Measurements from ENCODE around the gene STRBP. TPM values are rescaled to one million over a fixed set of nuclear protein-coding genes. Genes with fewer than 3 reads are reported as not detected.

Gene STRBP
- total and polyA plus RNA-seq, 2 of the 8 experiments (the other 6 are each of a cell fraction or from before 2014, with no cell fraction given), result 29.7 to 105 TPM

GRCh38 chr9:123168586-123168985 lies 99.8 kb downstream of the STRBP start:
- WGBS, 2 experiments (ENCODE audit: extremely low coverage in 1 of 2, insufficient coverage in 1 of 2, insufficient read length in 1 of 2, insufficient replicate concordance in 2 of 2, low coverage in 1 of 2, low lambda C conversion rate in 2 of 2, missing lambda C conversion rate in 1 of 2), result 93% methylated on average over 2 of the region's 2 CpGs; no CpG with 5 or more reads in 1 of the 2 experiments
- TF ChIP-seq KDM5A (IDR thresholded peaks at IDR 0.05; ENCODE audit: low read length) (no peak), RXRA (IDR thresholded peaks at IDR 0.05; ENCODE audit: insufficient read depth, low read depth, low read length) (no peak), SIN3A (conservative IDR thresholded peaks at IDR 0.05 in 1 of 2, IDR thresholded peaks at IDR 0.05 in 1 of 2; ENCODE audit: low read depth in 1 of 2, low read length in 2 of 2) (peak; percentile 87 to 88), TAF7 (optimal IDR thresholded peaks at IDR 0.05; ENCODE audit: borderline replicate concordance, low read depth, low read length) (no peak)
- TF ChIP-seq, protein P1, sequence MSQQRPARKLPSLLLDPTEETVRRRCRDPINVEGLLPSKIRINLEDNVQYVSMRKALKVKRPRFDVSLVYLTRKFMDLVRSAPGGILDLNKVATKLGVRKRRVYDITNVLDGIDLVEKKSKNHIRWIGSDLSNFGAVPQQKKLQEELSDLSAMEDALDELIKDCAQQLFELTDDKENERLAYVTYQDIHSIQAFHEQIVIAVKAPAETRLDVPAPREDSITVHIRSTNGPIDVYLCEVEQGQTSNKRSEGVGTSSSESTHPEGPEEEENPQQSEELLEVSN (IDR thresholded peaks at IDR 0.05), result no peak
- POLR2A ChIA-PET (ENCODE audit: partially characterized antibody), result no interaction called here

More at GRCh38 chr9:123168586-123168985, 99.8 kb downstream of the STRBP start:
- H3K23me2 ChIP-seq (ENCODE audit: low read depth, low read length), result no peaks in the 10 kb centered on the region
- H3K56ac ChIP-seq (replicated peaks; ENCODE audit: insufficient read length, low read depth, low read length), result no peak overlapping the region
- no peaks in the 10 kb centered on the region for H3K27me3 ChIP-seq (replicated peaks in 1 of 4; ENCODE audit: control insufficient read depth in 3 of 4, extremely low read depth in 1 of 4, insufficient read depth in 3 of 4, low read length in 3 of 4)
- H3K27ac ChIP-seq (ENCODE audit: low read depth, low read length), result no peak overlapping the region
- no peak overlapping the region for H2BK20ac ChIP-seq (ENCODE audit: low read length)
- no peak overlapping the region for H2BK120ac ChIP-seq (replicated peaks; ENCODE audit: low read depth, low read length)
- H3K79me1 ChIP-seq (ENCODE audit: low read depth, low read length), result no peaks in the 10 kb centered on the region; the same call in 1 of the 2 replicates
- H3K14ac ChIP-seq (ENCODE audit: insufficient read length), result no peak overlapping the region
- no peak overlapping the region for H3K4me2 ChIP-seq (ENCODE audit: insufficient read depth in 1 of 2, low read depth in 2 of 2, low read length in 2 of 2)
- no peak overlapping the region for H2AFZ ChIP-seq (ENCODE audit: low read length)
- no peak overlapping the region for H2BK15ac ChIP-seq (ENCODE audit: low read length)
- no peak overlapping the region for H2AK5ac ChIP-seq (ENCODE audit: low read depth, low read length)
- peaks cover 0 to 3% of the 10 kb centered on the region in 2 experiments; a peak in 1 of 4 replicates for H3K79me2 ChIP-seq (ENCODE audit: control insufficient read depth in 1 of 2, insufficient read depth in 2 of 2, low read length in 2 of 2)
- H3K4me1 ChIP-seq (replicated peaks in 1 of 4; ENCODE audit: control insufficient read depth in 3 of 4, insufficient read depth in 4 of 4, low read length in 3 of 4), result peaks cover 0 to 8% (median 3%) of the 10 kb centered on the region in 4 experiments; a peak in 5 of 7 replicates
- H2BK12ac ChIP-seq (ENCODE audit: low read depth, low read length), result no peak overlapping the region
- H3K9ac ChIP-seq (replicated peaks in 1 of 4; ENCODE audit: extremely low read depth in 1 of 4, low read depth in 3 of 4, low read length in 3 of 4), result no peak overlapping the region
- no peaks in the 10 kb centered on the region for H4K20me1 ChIP-seq (replicated peaks in 1 of 2; ENCODE audit: control insufficient read depth in 1 of 2, insufficient read depth in 2 of 2, low read length in 2 of 2)
- no peak overlapping the region for H3K4me3 ChIP-seq (ENCODE audit: extremely low read depth in 1 of 4, insufficient read depth in 2 of 4, low read depth in 3 of 4, low read length in 4 of 4)
- H4K91ac ChIP-seq (replicated peaks; ENCODE audit: insufficient read length, low read length), result no peak overlapping the region
- H4K5ac ChIP-seq (ENCODE audit: insufficient read length, low read depth, low read length), result no peak overlapping the region
- CTCF ChIA-PET (ENCODE audit: partially characterized antibody), result no interaction called here
- no peak overlapping the region for H4K8ac ChIP-seq (ENCODE audit: extremely low read depth, insufficient read depth, low read length)
- DNase-seq (ENCODE audit: low read depth in 1 of 2, low spot score in 2 of 2) (no peak), FAIRE-seq (no peak)
- no peak overlapping the region for H3K23ac ChIP-seq (ENCODE audit: insufficient read length)
- no peaks in the 10 kb centered on the region for H3K9me3 ChIP-seq (ENCODE audit: insufficient read depth in 2 of 2, low read depth in 1 of 2, low read length in 1 of 2)
- no peak overlapping the region for H2BK5ac ChIP-seq (ENCODE audit: low read depth, low read length)
- no peak overlapping the region for H3K4ac ChIP-seq (replicated peaks; ENCODE audit: insufficient read length, low read depth, low read length)
- peaks cover 0 to 5% (median 0%) of the 10 kb centered on the region in 4 experiments; a peak in 1 of 8 replicates for H3K36me3 ChIP-seq (ENCODE audit: control insufficient read depth in 2 of 4, insufficient read depth in 4 of 4, low read length in 3 of 4)
- no peak overlapping the region for H3K18ac ChIP-seq (ENCODE audit: extremely low read depth, low read length)

Measured in H1 (cell line).